Measurements from ENCODE around the gene DDX3X. TPM values are rescaled to one million over a fixed set of nuclear protein-coding genes. Genes with fewer than 3 reads are reported as not detected.

Gene DDX3X
- total and polyA plus RNA-seq, 2 of the 4 experiments (the other 2 are of a cell fraction): 64.8 to 229 TPM

DNA sequence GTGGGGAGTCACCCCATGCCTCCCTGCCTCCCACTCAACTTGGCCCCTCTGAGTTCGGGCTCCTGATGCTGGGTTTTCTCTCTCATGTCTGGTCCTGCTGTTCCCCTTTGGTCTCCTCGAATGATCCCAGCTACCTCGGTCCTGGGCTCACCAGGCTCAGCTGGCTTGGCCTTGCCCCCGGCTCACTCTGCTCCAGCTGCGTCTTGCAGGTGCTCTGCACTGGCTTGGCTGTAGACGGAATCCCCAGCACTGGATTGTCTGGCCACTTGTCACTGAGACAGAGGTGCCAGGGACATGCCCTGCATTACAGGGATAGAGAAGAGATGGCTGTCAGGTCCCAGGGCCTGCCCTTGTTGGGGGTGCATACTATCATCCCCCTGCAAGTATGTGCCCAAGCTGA, 71.6 kb downstream of the DDX3X start:
- in situ Hi-C loops (cut with MboI; ENCODE audit: low sequenced_read_pairs): no loop called here
- no peaks in the 10 kb centered on the region for H3K9me1 ChIP-seq (ENCODE audit: insufficient read depth, low read length)

More for the DNA sequence above, 71.6 kb downstream of the DDX3X start:
- Histone ChIP-seq H4K20me1 (ENCODE audit: insufficient read depth, low read length) (no peaks in the 10 kb centered on the region), H3K56ac (ENCODE audit: extremely low read depth, insufficient read depth, low read length) (no peak overlapping the region), H3K4me2 (ENCODE audit: low read depth, low read length) (no peak overlapping the region), H3K14ac (replicated peaks; ENCODE audit: low read depth, low read length) (no peak overlapping the region; the same call in 1 of the 2 replicates), H4K8ac (ENCODE audit: low read depth in 2 of 2, low read length in 2 of 2) (no peak overlapping the region), H3K9me3 (ENCODE audit: control insufficient read depth, insufficient read depth, low read length) (no peaks in the 10 kb centered on the region), H2AFZ (replicated peaks; ENCODE audit: low read length, poor library complexity) (no peak overlapping the region), H2AK9ac (replicated peaks; ENCODE audit: low read depth, low read length, poor library complexity) (no peak overlapping the region), H3K36me3 (ENCODE audit: control insufficient read depth, insufficient read depth, low read length) (no peaks in the 10 kb centered on the region), H3K4me3 (ENCODE audit: insufficient read depth, low read depth, low read length) (no peak overlapping the region), H4K91ac (ENCODE audit: insufficient read depth, low read depth, low read length) (no peak overlapping the region), H3K23ac (ENCODE audit: low read depth, low read length) (no peak overlapping the region), H3K18ac (ENCODE audit: low read depth, low read length) (no peak overlapping the region), H3K4ac (ENCODE audit: low read depth, low read length) (no peak overlapping the region), H3K4me1 (ENCODE audit: control insufficient read depth, insufficient read depth, low read length) (no peaks in the 10 kb centered on the region), H4K5ac (ENCODE audit: low read depth, low read length) (no peak overlapping the region), H3K79me1 (ENCODE audit: low read depth in 1 of 2, low read length in 2 of 2) (no peaks in the 10 kb centered on the region), H2BK15ac (ENCODE audit: low read depth, low read length) (no peak overlapping the region), H2BK120ac (ENCODE audit: low read depth, low read length) (no peak overlapping the region), H3K9ac (ENCODE audit: low read depth, low read length) (no peak overlapping the region), H3K27me3 (ENCODE audit: control insufficient read depth, insufficient read depth, low read length) (peaks cover 9% of the 10 kb centered on the region), H2BK20ac (ENCODE audit: low read depth, low read length) (no peak overlapping the region), H2AK5ac (ENCODE audit: low read depth, low read length) (no peak overlapping the region), H2BK5ac (ENCODE audit: low read depth, low read length, poor library complexity, severe bottlenecking) (no peak overlapping the region), H3K27ac (ENCODE audit: insufficient read depth, low read length) (no peak overlapping the region)
- ChIA-PET POLR2A (ENCODE audit: unreplicated experiment) (no interaction called here), CTCF (no interaction called here)
- dilution Hi-C loops (cut with HindIII; ENCODE audit: low sequenced_read_pairs, unreplicated experiment): no loop called here
- no peak for TF ChIP-seq MAFK (IDR thresholded peaks at IDR 0.05; ENCODE audit: low read depth, low read length)
- no peak for TF ChIP-seq POLR2A (IDR thresholded peaks at IDR 0.05; ENCODE audit: low read depth, low read length)
- TF ChIP-seq FOS (IDR thresholded peaks at IDR 0.05; ENCODE audit: low read depth, low read length): no peak
- TF ChIP-seq MAZ (IDR thresholded peaks at IDR 0.05; ENCODE audit: borderline replicate concordance, low read depth, low read length): no peak
- TF ChIP-seq CHD1 (IDR thresholded peaks at IDR 0.05; ENCODE audit: low read depth, low read length): no peak
- TF ChIP-seq, protein P1, sequence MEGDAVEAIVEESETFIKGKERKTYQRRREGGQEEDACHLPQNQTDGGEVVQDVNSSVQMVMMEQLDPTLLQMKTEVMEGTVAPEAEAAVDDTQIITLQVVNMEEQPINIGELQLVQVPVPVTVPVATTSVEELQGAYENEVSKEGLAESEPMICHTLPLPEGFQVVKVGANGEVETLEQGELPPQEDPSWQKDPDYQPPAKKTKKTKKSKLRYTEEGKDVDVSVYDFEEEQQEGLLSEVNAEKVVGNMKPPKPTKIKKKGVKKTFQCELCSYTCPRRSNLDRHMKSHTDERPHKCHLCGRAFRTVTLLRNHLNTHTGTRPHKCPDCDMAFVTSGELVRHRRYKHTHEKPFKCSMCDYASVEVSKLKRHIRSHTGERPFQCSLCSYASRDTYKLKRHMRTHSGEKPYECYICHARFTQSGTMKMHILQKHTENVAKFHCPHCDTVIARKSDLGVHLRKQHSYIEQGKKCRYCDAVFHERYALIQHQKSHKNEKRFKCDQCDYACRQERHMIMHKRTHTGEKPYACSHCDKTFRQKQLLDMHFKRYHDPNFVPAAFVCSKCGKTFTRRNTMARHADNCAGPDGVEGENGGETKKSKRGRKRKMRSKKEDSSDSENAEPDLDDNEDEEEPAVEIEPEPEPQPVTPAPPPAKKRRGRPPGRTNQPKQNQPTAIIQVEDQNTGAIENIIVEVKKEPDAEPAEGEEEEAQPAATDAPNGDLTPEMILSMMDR (conservative IDR thresholded peaks at IDR 0.05; ENCODE audit: low read depth, low read length): no peak
- TF ChIP-seq, protein P2, sequence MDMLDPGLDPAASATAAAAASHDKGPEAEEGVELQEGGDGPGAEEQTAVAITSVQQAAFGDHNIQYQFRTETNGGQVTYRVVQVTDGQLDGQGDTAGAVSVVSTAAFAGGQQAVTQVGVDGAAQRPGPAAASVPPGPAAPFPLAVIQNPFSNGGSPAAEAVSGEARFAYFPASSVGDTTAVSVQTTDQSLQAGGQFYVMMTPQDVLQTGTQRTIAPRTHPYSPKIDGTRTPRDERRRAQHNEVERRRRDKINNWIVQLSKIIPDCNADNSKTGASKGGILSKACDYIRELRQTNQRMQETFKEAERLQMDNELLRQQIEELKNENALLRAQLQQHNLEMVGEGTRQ (IDR thresholded peaks at IDR 0.05; ENCODE audit: low read depth, low read length): no peak
- no peak for TF ChIP-seq RCOR1 (IDR thresholded peaks at IDR 0.05; ENCODE audit: insufficient replicate concordance, low read length)
- TF ChIP-seq, protein P3, sequence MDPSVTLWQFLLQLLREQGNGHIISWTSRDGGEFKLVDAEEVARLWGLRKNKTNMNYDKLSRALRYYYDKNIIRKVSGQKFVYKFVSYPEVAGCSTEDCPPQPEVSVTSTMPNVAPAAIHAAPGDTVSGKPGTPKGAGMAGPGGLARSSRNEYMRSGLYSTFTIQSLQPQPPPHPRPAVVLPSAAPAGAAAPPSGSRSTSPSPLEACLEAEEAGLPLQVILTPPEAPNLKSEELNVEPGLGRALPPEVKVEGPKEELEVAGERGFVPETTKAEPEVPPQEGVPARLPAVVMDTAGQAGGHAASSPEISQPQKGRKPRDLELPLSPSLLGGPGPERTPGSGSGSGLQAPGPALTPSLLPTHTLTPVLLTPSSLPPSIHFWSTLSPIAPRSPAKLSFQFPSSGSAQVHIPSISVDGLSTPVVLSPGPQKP (IDR thresholded peaks at IDR 0.05; ENCODE audit: borderline replicate concordance, low read depth, low read length): no peak
- no peak for TF ChIP-seq NFE2L2 (IDR thresholded peaks at IDR 0.05; ENCODE audit: low read depth, low read length)
- TF ChIP-seq CEBPB (IDR thresholded peaks at IDR 0.05; ENCODE audit: low read depth, low read length): no peak
- no peak for TF ChIP-seq RAD21 (IDR thresholded peaks at IDR 0.05; ENCODE audit: low read length)
- no peak for TF ChIP-seq MXI1 (IDR thresholded peaks at IDR 0.05; ENCODE audit: borderline replicate concordance, low read depth, low read length)
- no peak for TF ChIP-seq BHLHE40 (IDR thresholded peaks at IDR 0.05; ENCODE audit: low read depth, low read length)
- TF ChIP-seq RFX5 (IDR thresholded peaks at IDR 0.05; ENCODE audit: low read depth, low read length): no peak
- no peak for TF ChIP-seq SMC3 (IDR thresholded peaks at IDR 0.05; ENCODE audit: low read depth, low read length)
- intact Hi-C loops (cut with micrococcal nuclease): no loop called here
- no peak for DNase-seq
- BruUV-seq (replicated peaks): no TSS peak
- no peak for ATAC-seq (ENCODE audit: low read depth)
- 70% methylated on average over 5 of the region's 6 CpGs; no CpG with 5 or more reads in 1 of the 2 experiments for WGBS, 2 experiments (ENCODE audit: extremely low coverage in 2 of 2, insufficient read length in 1 of 2)

Measured in IMR-90 (cell line).